K562 (cell line): ENCODE results near the gene GCN1. TPM values are rescaled to one million over a fixed set of nuclear protein-coding genes. Genes with fewer than 3 reads are reported as not detected.

ENCODE experiments used
- CBFA2T3 ChIP-seq: fragments of 450-650 bp; IDR thresholded peaks from 2 replicates; pipeline ENCODE4 v1.6.1; 2017
- GABPB1 ChIP-seq: sonication (generic); formaldehyde crosslinking; IDR thresholded peaks from 2 replicates; pipeline ENCODE4 v1.8.0; 2022; ENCODE audit warnings: mild to moderate bottlenecking, missing genetic modification reagents
- GTF2E2 ChIP-seq: fragments of 200-800 bp; sonication (Bioruptor generic); IDR thresholded peaks from 2 replicates; pipeline ENCODE4 v1.6.1; 2016; ENCODE audit warnings: missing genetic modification characterization, missing compliant biosample characterization
- GTF2F1 ChIP-seq: IDR thresholded peaks from 2 replicates; pipeline ENCODE4 v1.6.1; 2011; ENCODE audit warnings: low read depth, low read length, improper control_type of control experiment
- KAT7 ChIP-seq: sonication (generic); formaldehyde crosslinking; IDR thresholded peaks from 2 replicates; pipeline ENCODE4 v1.8.0; 2022; ENCODE audit warnings: missing genetic modification reagents, mild to moderate bottlenecking, borderline replicate concordance
- KDM4B ChIP-seq, 2 experiments: fragments of 450-650 bp in 1 of 2; sonication (generic) in 1 of 2; IDR thresholded peaks; 2 replicates each; pipeline ENCODE4 v1.6.1; 2016 to 2017; ENCODE audit warnings: borderline replicate concordance in 2 of 2, antibody characterized with exemption in 1 of 2, low read depth in 1 of 2, mild to moderate bottlenecking in 1 of 2
- MCM3 ChIP-seq: fragments of 450-650 bp; IDR thresholded peaks from 2 replicates; pipeline ENCODE4 v1.6.1; 2016
- MLLT1 ChIP-seq, 2 experiments: fragments of 450-650 bp; IDR thresholded peaks; 2 replicates each; pipeline ENCODE4 v1.6.1; 2016
- MTF1 ChIP-seq: fragments of 250-450 bp; sonication (Bioruptor Pico); IDR thresholded peaks from 2 replicates; pipeline ENCODE4 v1.9.0; 2021; ENCODE audit warnings: moderate library complexity, mild to moderate bottlenecking, inconsistent platforms, borderline replicate concordance
- NR2C1 ChIP-seq, 2 experiments: fragments of 450-650 bp; IDR thresholded peaks; 2 replicates each; pipeline ENCODE4 v1.6.1; 2017; ENCODE audit warnings: mild to moderate bottlenecking in 2 of 2, antibody characterized with exemption in 1 of 2, inconsistent platforms in 1 of 2, missing compliant biosample characterization in 1 of 2, missing genetic modification characterization in 1 of 2
- OTX1 ChIP-seq: fragments of 450-650 bp; formaldehyde crosslinking; IDR thresholded peaks from 2 replicates; pipeline ENCODE4 v1.4.0; 2022; ENCODE audit warnings: mild to moderate bottlenecking
- PCBP1 ChIP-seq: fragments of 200-400 bp; formaldehyde crosslinking; IDR thresholded peaks from 2 replicates; pipeline ENCODE4 v1.6.1; 2018; ENCODE audit warnings: mild to moderate bottlenecking, low read depth, low read length; ENCODE audit not compliant: poor library complexity, severe bottlenecking
- PCBP2 ChIP-seq: fragments of 200-400 bp; formaldehyde crosslinking; IDR thresholded peaks from 2 replicates; pipeline ENCODE4 v1.6.1; 2018; ENCODE audit warnings: low read length, low read depth, mild to moderate bottlenecking, moderate library complexity; ENCODE audit not compliant: poor library complexity, severe bottlenecking
- PML ChIP-seq: IDR thresholded peaks from 2 replicates; pipeline ENCODE4 v1.6.1; 2012; ENCODE audit warnings: low read length, inconsistent platforms
- POLR2A ChIP-seq: fragments of 450-650 bp; conservative IDR thresholded peaks from 2 replicates; pipeline ENCODE4 v1.6.1; 2016
- SAFB ChIP-seq: fragments of 200-400 bp; formaldehyde crosslinking; IDR thresholded peaks from 2 replicates; pipeline ENCODE4 v1.6.1; 2017; ENCODE audit warnings: low read depth, low read length, borderline replicate concordance
- SAFB2 ChIP-seq: fragments of 200-400 bp; formaldehyde crosslinking; IDR thresholded peaks from 2 replicates; pipeline ENCODE4 v1.6.1; 2018; ENCODE audit warnings: borderline replicate concordance, low read length, low read depth, moderate library complexity; ENCODE audit not compliant: severe bottlenecking
- SIX5 ChIP-seq, 2 experiments: IDR thresholded peaks; 2 replicates each; pipeline ENCODE4 v1.6.1; 2011; ENCODE audit warnings: low read length in 2 of 2, borderline replicate concordance in 1 of 2, low read depth in 1 of 2, mild to moderate bottlenecking in 1 of 2, moderate library complexity in 1 of 2; ENCODE audit not compliant: insufficient read depth in 1 of 2
- ZFP1 ChIP-seq: fragments of 450-650 bp; formaldehyde crosslinking; IDR thresholded peaks from 2 replicates; pipeline ENCODE4 v1.4.0; 2020; ENCODE audit warnings: mild to moderate bottlenecking, mixed read lengths
- ZNF133 ChIP-seq: fragments of 250-450 bp; sonication (Bioruptor Pico); IDR thresholded peaks from 2 replicates; pipeline ENCODE4 v1.4.0; 2020; ENCODE audit warnings: mild to moderate bottlenecking
- ZNF143 ChIP-seq: sonication (generic); formaldehyde crosslinking; IDR thresholded peaks from 2 replicates; pipeline ENCODE4 v1.9.0; 2022; ENCODE audit warnings: mild to moderate bottlenecking, missing genetic modification reagents
- ZNF174 ChIP-seq: fragments of 250-450 bp; sonication (Bioruptor Pico); IDR thresholded peaks from 2 replicates; pipeline ENCODE4 v1.4.0; 2020; ENCODE audit warnings: mild to moderate bottlenecking
- ZNF239 ChIP-seq: fragments of 250-450 bp; sonication (Bioruptor Pico); IDR thresholded peaks from 2 replicates; pipeline ENCODE4 v1.4.0; 2020; ENCODE audit warnings: mild to moderate bottlenecking
- ZNF274 ChIP-seq: IDR thresholded peaks from 2 replicates; pipeline ENCODE4 v1.6.1; 2011; ENCODE audit warnings: low read depth, mild to moderate bottlenecking, low read length, moderate library complexity, borderline replicate concordance
- ZNF347 ChIP-seq: fragments of 450-650 bp; formaldehyde crosslinking; IDR thresholded peaks from 2 replicates; pipeline ENCODE4 v1.4.0; 2020; ENCODE audit warnings: low read depth, mild to moderate bottlenecking, moderate library complexity
- ZNF41 ChIP-seq: fragments of 250-450 bp; sonication (Bioruptor Pico); conservative IDR thresholded peaks from 2 replicates; pipeline ENCODE4 v1.4.0; 2020; ENCODE audit warnings: mild to moderate bottlenecking
- ZNF655 ChIP-seq: fragments of 250-450 bp; sonication (Bioruptor Pico); IDR thresholded peaks from 2 replicates; pipeline ENCODE4 v1.5.0; 2021
- polyA plus RNA-seq, 8 experiments: library from polyadenylated mRNA; depleted of rRNA in 4 of 8; stranded (reverse) in 5 of 8; unstranded in 3 of 8; fragments of >200 nt; fragmentation: Nextera tagmentation in 2 of 8; fragmentation: Illumina TruSeq in 1 of 8; extraction: Ambion mirVana in 2 of 8; extraction: Trizol in 1 of 8; gene quantifications; 2 replicates each; pipeline versions ENCODE4 v1.2.1 to v1.2.3, GENCODE V29; 2011 to 2014; ENCODE audit warnings: inconsistent platforms in 1 of 8, missing spikeins in 1 of 8
- total RNA-seq, 7 experiments: library from RNA; depleted of rRNA in 6 of 7; stranded (reverse); fragments of >200 nt in 6 of 7; fragmentation: Illumina TruSeq in 2 of 7; extraction: Trizol in 2 of 7; gene quantifications; 2 replicates each; pipeline versions ENCODE4 v1.2.1 to v1.2.3, GENCODE V29; 2011 to 2021; ENCODE audit warnings: low replicate concordance in 1 of 7
- TF ChIP-seq, protein P1 (sequence below): fragments of 450-650 bp; IDR thresholded peaks from 2 replicates; pipeline ENCODE4 v1.6.1; 2016; ENCODE audit warnings: antibody characterized with exemption

Gene GCN1
- total and polyA plus RNA-seq, 9 of the 15 experiments (the other 6 are each of a cell fraction or from before 2014, with no cell fraction given): 11.9 to 190 (median 51.7) TPM

DNA sequence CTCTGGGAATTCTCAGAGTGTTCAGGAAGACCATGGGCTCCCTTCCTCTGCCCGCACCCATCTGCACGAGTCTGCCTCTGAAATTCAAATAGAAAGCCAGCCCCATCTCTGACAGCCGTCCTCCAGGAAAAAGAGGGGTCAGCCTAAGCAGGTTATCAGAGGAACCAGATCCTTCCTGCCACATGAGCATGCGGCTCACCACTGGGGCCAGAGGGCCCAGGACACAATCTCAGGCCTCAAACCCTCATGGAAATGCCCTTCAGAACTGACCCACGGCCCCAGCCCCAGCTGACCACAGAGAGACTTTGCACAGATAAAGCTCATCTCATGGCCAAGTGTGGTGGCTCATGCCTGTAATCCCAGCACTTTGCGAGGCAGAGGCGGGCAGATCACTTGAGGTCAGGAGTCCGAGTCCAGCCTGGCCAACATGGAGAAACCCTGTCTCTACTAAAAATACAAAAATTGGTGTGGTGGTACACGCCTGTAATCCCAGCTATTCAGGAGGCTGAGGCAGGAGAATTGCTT is 47.8 kb upstream of the GCN1 start (continued):
- TF ChIP-seq SIX5 (IDR thresholded peaks at IDR 0.05; ENCODE audit: borderline replicate concordance in 1 of 2, insufficient read depth in 1 of 2, low read depth in 1 of 2, low read length in 2 of 2) (no peak), GABPB1 (CRISPR knock-in tag) (peak; percentile 64; the same call in 1 of the 2 replicates), SAFB2 (no peak), PML (peak; percentile 89), ZFP1 (CRISPR knock-in tag) (no peak), ZNF174 (CRISPR knock-in tag) (no peak), ZNF133 (CRISPR knock-in tag) (no peak), GTF2E2 (no peak), ZNF347 (no peak), MCM3 (no peak), CBFA2T3 (peak; percentile 99), KAT7 (CRISPR knock-in tag) (no peak; the same call in 1 of the 2 replicates), ZNF41 (CRISPR knock-in tag) (no peak), KDM4B (IDR thresholded peaks at IDR 0.05; ENCODE audit: borderline replicate concordance in 2 of 2, low read depth in 1 of 2) (peak in 1 of 2 experiments; percentile 41; a peak in 1 of 4 replicates), MLLT1 (IDR thresholded peaks at IDR 0.05) (peak in 1 of 2 experiments; percentile 98; a peak in 2 of 4 replicates), ZNF143 (CRISPR knock-in tag) (no peak), POLR2A (no peak), GTF2F1 (no peak), ZNF239 (CRISPR knock-in tag) (no peak), OTX1 (no peak), SAFB (no peak), ZNF655 (CRISPR knock-in tag) (no peak), NR2C1 (IDR thresholded peaks at IDR 0.05) (peak; percentile 81), NR2C1 (tag; IDR thresholded peaks at IDR 0.05) (peak; percentile 89), PCBP2 (no peak), PCBP1 (no peak), MTF1 (CRISPR knock-in tag) (no peak), ZNF274 (no peak)
- TF ChIP-seq, protein P1, sequence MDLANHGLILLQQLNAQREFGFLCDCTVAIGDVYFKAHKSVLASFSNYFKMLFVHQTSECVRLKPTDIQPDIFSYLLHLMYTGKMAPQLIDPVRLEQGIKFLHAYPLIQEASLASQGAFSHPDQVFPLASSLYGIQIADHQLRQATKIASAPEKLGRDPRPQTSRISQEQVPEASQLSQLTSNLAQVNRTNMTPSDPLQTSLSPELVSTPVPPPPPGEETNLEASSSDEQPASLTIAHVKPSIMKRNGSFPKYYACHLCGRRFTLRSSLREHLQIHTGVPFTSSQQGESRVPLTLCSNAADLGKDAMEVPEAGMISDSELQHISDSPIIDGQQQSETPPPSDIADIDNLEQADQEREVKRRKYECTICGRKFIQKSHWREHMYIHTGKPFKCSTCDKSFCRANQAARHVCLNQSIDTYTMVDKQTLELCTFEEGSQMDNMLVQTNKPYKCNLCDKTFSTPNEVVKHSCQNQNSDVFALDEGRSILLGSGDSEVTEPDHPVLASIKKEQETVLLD: peak; percentile 83
